ENCODE measurements around the gene MGAT5. TPM values are rescaled to one million over a fixed set of nuclear protein-coding genes. Genes with fewer than 3 reads are reported as not detected.

MGAT5 gene
- total RNA-seq, 1 donor from 2014 or later: 54.4 TPM

GRCh38 chr2:134369220-134369902 is 115.5 kb downstream of the MGAT5 start:
- TF ChIP-seq CTCF (IDR thresholded peaks at IDR 0.05): no peak

GRCh38 chr2:134370655-134371445 is 117.0 kb downstream of the MGAT5 start:
- no peaks in the 10 kb centered on the region for H3K27me3 ChIP-seq
- H3K36me3 ChIP-seq: no peaks in the 10 kb centered on the region
- H3K27ac ChIP-seq: no peak overlapping the region
- H3K9me3 ChIP-seq: no peaks in the 10 kb centered on the region
- intact Hi-C loops (cut with DNase I): no loop called here
- ATAC-seq: no peak
- no peak overlapping the region for H3K4me3 ChIP-seq
- DNase-seq: no peak
- no peak for TF ChIP-seq CTCF (IDR thresholded peaks at IDR 0.05)
- peaks cover 11% of the 10 kb centered on the region for H3K4me1 ChIP-seq

More at GRCh38 chr2:134369220-134369902, 115.5 kb downstream of the MGAT5 start:
- DNase-seq (no peak), ATAC-seq (no peak)
- Histone ChIP-seq H3K9me3 (no peaks in the 10 kb centered on the region), H3K27ac (no peak overlapping the region), H3K27me3 (no peaks in the 10 kb centered on the region), H3K4me3 (no peak overlapping the region), H3K36me3 (no peaks in the 10 kb centered on the region), H3K4me1 (peaks cover 11% of the 10 kb centered on the region)
- intact Hi-C loops (cut with DNase I): no loop called here

- H3K4me3 ChIP-seq: no peak overlapping the region
- H3K4me1 ChIP-seq: peaks cover 11% of the 10 kb centered on the region
- no peak for TF ChIP-seq CTCF (IDR thresholded peaks at IDR 0.05)
- intact Hi-C loops (cut with DNase I): no loop called here
- peaks cover 8% of the 10 kb centered on the region for H3K36me3 ChIP-seq
- no peaks in the 10 kb centered on the region for H3K9me3 ChIP-seq
- no peak for DNase-seq
- no peak overlapping the region for H3K27ac ChIP-seq
- no peaks in the 10 kb centered on the region for H3K27me3 ChIP-seq
- ATAC-seq: no peak
Observed at GRCh38 chr2:134372141-134372540, 118.3 kb downstream of the MGAT5 start.

GRCh38 chr2:134372611-134373131 is 118.8 kb downstream of the MGAT5 start:
- Histone ChIP-seq H3K36me3 (peaks cover 8% of the 10 kb centered on the region), H3K4me3 (no peak overlapping the region), H3K4me1 (peaks cover 11% of the 10 kb centered on the region), H3K9me3 (no peaks in the 10 kb centered on the region), H3K27me3 (no peaks in the 10 kb centered on the region), H3K27ac (no peak overlapping the region)
- no peak for ATAC-seq
- intact Hi-C loops (cut with DNase I): no loop called here
- no peak for DNase-seq
- no peak for TF ChIP-seq CTCF (IDR thresholded peaks at IDR 0.05)

GRCh38 chr2:134375935-134376334 is 122.1 kb downstream of the MGAT5 start:
- Histone ChIP-seq H3K4me3 (no peak overlapping the region), H3K27me3 (no peaks in the 10 kb centered on the region), H3K4me1 (peaks cover 11% of the 10 kb centered on the region), H3K27ac (no peak overlapping the region), H3K9me3 (no peaks in the 10 kb centered on the region), H3K36me3 (peaks cover 8% of the 10 kb centered on the region)
- intact Hi-C loops (cut with DNase I): no loop called here
- ATAC-seq (peak; percentile 25), DNase-seq (no peak)
- TF ChIP-seq CTCF (IDR thresholded peaks at IDR 0.05): peak; percentile 20

Measured in upper lobe of right lung (tissue), 1 donor.